H1 (cell line): Measurements from ENCODE around the gene NSD2. TPM values are rescaled to one million over a fixed set of nuclear protein-coding genes. Genes with fewer than 3 reads are reported as not detected.

Experiments used
- ASH2L ChIP-seq: fragments of 200-600, 300-600 bp; sonication (generic); IDR thresholded peaks from one replicate; pipeline ENCODE4 v1.7.1; 2017; ENCODE audit warnings: low read length
- CHD2 ChIP-seq: IDR thresholded peaks from 2 replicates; pipeline ENCODE4 v1.6.1; 2012; ENCODE audit warnings: low read length, improper control_type of control experiment
- POLR2AphosphoS5 ChIP-seq: IDR thresholded peaks from 2 replicates; pipeline ENCODE4 v1.6.1; 2011; ENCODE audit warnings: low read depth, low read length
- RAD21 ChIP-seq, 2 experiments: IDR thresholded peaks in 1 of 2; conservative IDR thresholded peaks in 1 of 2; 2 replicates each; pipeline ENCODE4 v1.6.1; 2011; ENCODE audit warnings: low read depth in 2 of 2, low read length in 2 of 2, improper control_type of control experiment in 1 of 2, inconsistent platforms in 1 of 2, mild to moderate bottlenecking in 1 of 2, moderate library complexity in 1 of 2
- SIRT6 ChIP-seq: IDR thresholded peaks from one replicate; pipeline ENCODE4 v1.7.1; 2012; ENCODE audit warnings: low read length, inconsistent platforms
- TBP ChIP-seq: IDR thresholded peaks from 2 replicates; pipeline ENCODE4 v1.6.1; 2011; ENCODE audit warnings: low read depth, low read length, improper control_type of control experiment
- polyA plus RNA-seq, 7 experiments: library from polyadenylated mRNA; depleted of rRNA in 3 of 7; stranded (reverse) in 5 of 7; unstranded in 2 of 7; fragments of >200 nt in 5 of 7; fragments of 200-250 nt in 2 of 7; gene quantifications; 1 replicate in 5 of 7; 2 replicates in 1 of 7; 4 replicates in 1 of 7; pipeline versions ENCODE4 v1.2.1 to v1.2.3, GENCODE V29; 2011 to 2013; ENCODE audit warnings: missing spikeins in 2 of 7, mixed read lengths in 2 of 7
- total RNA-seq: library from RNA; stranded (reverse); fragmentation: NEBNext Ultra II Directional; extraction: Animal tissue kit (Norgen Biotek cat#: 25700); gene quantifications from 2 replicates; pipeline ENCODE4 v1.2.1, GENCODE V29; 2021
- TF ChIP-seq, protein P1 (sequence below): IDR thresholded peaks from 2 replicates; pipeline ENCODE4 v1.6.1; 2011; ENCODE audit warnings: low read length, improper control_type of control experiment

The NSD2 gene
- total and polyA plus RNA-seq, 2 of the 8 experiments (the other 6 are each of a cell fraction or from before 2014, with no cell fraction given): 26.7 to 129 TPM

DNA sequence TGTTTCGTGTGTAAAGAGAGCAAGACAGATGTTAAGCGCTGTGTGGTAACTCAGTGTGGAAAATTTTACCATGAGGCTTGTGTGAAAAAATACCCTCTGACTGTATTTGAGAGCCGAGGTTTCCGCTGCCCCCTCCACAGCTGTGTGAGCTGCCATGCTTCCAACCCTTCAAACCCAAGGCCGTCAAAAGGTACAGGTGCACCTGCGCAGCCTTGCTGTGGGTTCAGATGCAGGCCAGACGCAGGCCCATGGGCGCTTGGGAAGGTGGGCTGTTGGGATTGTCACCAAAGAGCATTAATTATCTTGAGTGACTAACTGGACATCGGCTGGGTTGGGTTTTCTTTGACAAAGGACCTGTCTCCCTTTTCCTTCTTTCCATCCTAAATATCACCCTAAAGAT, 82.1 kb downstream of the NSD2 start (continued):
- TF ChIP-seq ASH2L (no peak), POLR2AphosphoS5 (no peak), TBP (no peak), RAD21 (IDR thresholded peaks at IDR 0.05 in 1 of 2, conservative IDR thresholded peaks at IDR 0.05 in 1 of 2; ENCODE audit: low read depth in 2 of 2, low read length in 2 of 2) (no peak), SIRT6 (no peak), CHD2 (no peak)
- TF ChIP-seq, protein P1, sequence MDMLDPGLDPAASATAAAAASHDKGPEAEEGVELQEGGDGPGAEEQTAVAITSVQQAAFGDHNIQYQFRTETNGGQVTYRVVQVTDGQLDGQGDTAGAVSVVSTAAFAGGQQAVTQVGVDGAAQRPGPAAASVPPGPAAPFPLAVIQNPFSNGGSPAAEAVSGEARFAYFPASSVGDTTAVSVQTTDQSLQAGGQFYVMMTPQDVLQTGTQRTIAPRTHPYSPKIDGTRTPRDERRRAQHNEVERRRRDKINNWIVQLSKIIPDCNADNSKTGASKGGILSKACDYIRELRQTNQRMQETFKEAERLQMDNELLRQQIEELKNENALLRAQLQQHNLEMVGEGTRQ: no peak
